Skin of body (tissue), 2 donors: Measurements from ENCODE around the gene SLC7A4. TPM values are rescaled to one million over a fixed set of nuclear protein-coding genes. Genes with fewer than 3 reads are reported as not detected.
A peak's percentile ranks its signal among the peaks of the same experiment; 100 is the strongest.
"Not testable (repeated sequence)": the region's sequence is repeated elsewhere in the genome, so short reads cannot be mapped to it uniquely, and the experiment has no call there.

Source experiments
- DNase-seq: peaks from one replicate; lab custom pipeline; 2025; lab: John Stamatoyannopoulos, UW
- total RNA-seq: library from RNA; depleted of rRNA; stranded (reverse); fragments of >200 nt; gene quantifications from one replicate; pipeline ENCODE4 v1.2.3, GENCODE V29; 2014

SLC7A4 gene
- total RNA-seq, 1 donor from 2014 or later: 0.69 TPM

DNA sequence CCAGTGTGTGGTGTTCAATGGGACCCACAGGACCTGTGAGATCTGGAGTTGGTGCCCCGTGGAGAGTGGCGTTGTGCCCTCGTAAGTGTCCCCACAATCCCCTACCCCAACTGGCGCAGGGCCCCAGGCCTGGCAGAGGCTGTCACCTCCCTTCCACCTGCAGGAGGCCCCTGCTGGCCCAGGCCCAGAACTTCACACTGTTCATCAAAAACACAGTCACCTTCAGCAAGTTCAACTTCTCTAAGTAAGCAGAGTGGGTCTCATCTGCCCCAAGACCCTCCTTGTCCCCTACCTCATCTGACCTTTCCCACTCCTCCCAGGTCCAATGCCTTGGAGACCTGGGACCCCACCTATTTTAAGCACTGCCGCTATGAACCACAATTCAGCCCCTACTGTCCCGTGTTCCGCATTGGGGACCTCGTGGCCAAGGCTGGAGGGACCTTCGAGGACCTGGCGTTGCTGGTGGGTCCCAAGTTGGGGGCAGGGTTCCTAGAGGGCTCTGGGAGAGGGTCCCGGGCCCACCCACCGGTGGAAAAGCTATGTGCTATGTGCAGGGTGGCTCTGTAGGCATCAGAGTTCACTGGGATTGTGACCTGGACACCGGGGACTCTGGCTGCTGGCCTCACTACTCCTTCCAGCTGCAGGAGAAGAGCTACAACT is 9.3 kb downstream of the SLC7A4 start:
- DNase-seq: no peak

GRCh38 chr22:21022507-21022906 is 9.9 kb downstream of the SLC7A4 start:
- DNase-seq: no peak

DNA sequence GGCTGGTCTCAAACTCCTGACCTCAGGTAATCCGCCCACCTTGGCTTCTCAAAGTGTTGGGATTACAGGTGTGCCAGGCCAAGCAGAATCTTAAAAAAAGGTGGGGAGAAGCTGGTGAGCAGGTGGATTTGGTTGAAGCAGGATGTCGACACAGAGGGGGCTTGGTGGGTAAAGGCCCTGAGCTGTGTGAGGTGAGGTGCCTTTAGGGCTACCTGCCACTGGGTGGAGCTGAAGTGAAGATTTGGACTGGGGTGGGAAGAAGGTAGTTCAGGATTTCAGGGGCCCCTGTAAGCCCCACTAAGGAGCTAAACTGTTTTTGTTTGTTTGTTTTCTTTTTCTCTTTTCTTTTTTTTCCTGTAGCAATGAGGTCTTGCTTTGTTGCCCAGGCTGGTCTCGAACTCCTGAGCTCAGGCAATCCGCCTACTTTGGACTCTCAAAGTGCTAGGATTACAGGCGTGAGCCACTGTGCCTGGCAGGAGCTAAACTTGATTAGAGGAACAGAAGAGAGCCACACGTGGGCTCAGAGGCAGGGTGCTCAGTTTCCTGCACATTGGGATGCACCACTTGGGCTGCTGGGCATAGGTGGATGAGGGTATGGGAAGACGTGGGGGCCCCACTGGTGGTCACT is 11.4 kb downstream of the SLC7A4 start:
- DNase-seq: no peak

DNA sequence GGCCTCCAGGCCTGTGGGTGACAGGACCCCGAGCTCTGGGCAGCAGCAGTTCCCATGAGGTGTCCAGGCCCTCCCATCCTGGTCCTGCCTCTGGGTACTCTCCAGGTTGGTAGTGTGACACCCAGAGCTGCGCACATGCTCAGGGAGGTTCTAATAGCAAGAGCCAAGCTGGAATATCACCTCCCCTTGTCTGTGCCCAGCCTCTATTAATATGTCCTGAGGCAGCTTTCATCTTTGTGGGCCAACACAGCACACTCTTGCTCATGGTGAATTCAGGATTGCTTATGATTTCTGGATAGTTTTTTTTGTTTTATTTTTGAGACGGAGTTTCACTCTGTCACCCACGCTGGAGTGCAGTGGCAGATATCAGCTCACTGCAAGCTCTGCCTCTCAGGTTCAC is 14.0 kb downstream of the SLC7A4 start:
- no peak for DNase-seq

DNA sequence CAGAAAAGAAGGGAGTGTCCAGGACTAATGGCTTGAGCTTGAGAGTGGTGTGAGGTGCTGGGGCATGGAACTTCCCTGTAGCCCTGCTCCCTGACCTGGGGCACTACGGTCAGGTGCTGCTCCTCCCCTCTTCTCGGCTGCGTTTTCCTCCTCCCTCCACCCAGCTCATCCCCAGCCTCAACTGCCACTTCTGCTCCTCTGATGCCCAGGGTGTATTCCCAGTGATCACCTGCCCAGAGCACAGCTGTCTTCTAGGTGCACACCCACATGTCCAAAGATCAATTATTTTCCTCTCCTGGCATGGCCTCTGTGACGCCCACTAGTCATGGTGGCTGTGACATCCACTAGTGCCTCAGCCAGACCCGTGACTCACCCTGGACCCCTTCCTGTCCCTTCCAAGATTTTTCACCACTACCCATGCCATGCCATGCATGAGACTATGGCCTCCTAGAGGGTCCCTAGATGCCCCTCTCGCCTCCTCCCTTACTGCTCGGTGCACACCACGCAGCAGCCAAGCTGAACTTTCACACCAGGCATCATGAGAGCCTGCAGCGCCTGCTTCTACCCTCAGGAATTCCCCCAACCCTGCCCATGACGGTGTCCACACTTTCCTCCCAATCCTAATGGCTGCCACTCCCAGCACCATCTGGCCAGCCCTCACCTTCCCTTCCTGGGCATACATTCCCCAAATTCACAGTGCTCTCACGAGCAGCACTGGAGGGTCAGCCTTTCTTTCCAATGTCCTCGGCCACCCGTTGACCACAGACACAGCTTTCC is 15.5 kb downstream of the SLC7A4 start:
- DNase-seq: no peak

GRCh38 chr22:21015466-21016006 is 16.8 kb downstream of the SLC7A4 start:
- DNase-seq: no peak

- DNase-seq: peak; percentile 20
These were observed 17.5 kb downstream of the SLC7A4 start, which contains the start of gene P2RX6 for GRCh38 chr22:21014726-21015465. Gene P2RX6 (plus strand): TSS chr22:21015165. CDS start chr22:21015175, 10 bp downstream.

- DNase-seq: peak; percentile 38
These were observed 18.1 kb downstream of the SLC7A4 start for GRCh38 chr22:21014202-21014725.

GRCh38 chr22:21013657-21014201 is 18.6 kb downstream of the SLC7A4 start:
- DNase-seq: no peak

DNA sequence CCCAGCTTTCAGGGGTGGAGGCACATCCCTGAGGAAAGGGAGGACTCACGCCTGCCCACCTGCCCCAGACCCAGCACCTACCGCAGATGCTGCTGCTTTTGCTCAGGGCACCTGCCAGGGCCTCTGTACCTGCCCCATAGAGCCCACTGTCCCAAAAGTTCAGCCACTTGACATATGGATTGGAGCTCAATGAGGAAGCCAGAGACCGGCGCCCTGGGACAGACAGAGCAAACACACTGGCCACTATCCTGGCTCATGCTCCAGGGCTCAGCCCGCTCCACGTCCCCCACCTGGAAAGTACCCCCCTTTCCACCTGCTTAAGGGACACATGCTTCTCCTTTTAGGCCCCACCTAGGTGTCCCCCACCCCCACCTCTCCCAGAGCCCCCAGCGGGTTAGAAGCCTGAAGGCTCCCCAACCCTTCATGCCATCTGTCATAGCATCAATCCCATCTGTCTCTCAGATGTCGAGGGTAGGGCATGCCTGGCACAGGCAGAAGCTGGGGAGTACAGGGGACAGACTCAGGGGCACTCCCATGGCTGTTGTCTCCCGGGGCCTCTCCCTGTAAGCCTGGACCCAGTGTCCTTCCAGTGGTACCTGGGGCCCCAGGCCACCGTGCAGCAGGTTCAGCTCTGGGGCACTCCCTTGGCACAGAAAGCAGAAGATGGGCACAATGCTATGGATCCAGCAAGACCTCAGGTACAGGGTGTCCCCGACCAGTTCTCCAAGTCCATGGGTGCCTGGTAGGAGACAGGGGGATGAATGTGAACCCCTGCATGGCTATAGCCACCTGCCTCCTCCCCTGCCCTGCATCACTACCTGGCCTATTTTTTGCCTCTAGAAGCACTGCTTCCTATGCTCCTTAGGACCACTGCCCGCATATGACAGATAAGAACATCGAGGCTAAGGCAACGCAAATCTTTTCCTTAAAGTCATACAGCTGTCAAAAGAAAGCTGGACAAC is 19.6 kb downstream of the SLC7A4 start:
- no peak for DNase-seq

- no peak for DNase-seq
These were observed 21.8 kb downstream of the SLC7A4 start for GRCh38 chr22:21010426-21011113.

GRCh38 chr22:21009638-21010425 is 22.5 kb downstream of the SLC7A4 start:
- DNase-seq: no peak

- not testable (repeated sequence) for DNase-seq
These were observed 23.2 kb downstream of the SLC7A4 start for GRCh38 chr22:21009208-21009607.

DNA sequence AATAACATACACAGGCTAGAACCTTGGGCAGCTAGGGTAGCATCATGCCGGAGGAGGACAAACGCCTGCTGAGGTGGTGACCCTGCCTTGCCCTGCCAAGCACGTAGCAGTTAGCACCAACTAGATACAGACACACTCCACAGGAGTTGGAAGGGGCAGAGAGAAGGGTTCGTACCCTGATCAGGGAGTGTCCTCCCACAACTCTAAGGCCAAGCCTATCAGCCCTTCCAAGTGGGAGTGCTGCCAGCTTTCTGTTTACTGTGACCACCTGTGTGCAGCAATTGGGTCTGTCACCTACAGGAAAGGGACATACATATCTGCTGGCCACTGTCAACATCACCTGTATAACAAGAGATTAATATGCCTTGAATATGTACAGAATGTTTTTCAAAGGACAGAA is 28.6 kb downstream of the SLC7A4 start:
- DNase-seq: no peak

DNA sequence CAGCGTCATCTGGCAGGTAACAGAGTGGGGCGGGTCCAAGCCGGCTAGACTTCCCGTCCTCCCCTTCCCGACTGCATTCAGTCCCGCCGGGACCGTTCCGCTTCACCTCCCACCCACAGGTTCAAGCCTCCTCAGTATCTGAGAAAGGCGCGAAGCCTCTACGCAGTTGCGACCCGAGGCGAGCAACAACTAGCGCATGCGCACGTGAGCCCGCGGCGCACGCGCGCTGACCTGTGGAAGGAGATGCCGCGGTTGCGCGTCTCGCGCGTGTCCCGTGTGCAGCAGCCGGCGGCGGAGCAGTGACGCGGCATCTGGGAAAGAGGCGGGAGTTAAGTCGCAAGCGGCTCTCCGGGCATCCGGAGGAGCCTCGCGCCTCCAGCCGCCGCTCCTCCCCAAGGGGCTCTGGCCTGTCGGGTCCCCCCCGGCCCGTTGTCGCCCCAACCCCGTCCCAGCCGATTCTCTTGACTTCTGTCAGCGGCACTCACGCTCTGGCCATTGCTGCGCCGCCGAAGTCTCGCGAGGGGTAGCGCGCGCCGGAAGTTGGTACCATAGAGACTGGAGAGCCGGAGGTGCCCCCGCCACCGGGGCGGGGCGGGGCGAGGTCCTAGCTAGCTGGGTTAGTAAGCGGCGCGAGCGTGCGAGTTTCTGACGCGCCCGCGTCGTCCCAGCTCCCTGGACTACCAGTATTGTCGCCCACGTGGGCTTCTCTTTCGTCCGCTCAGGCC is 30.6 kb downstream of the SLC7A4 start, which contains the start of gene THAP7:
Gene THAP7, minus strand, starts transcription at position 518 of the 725 bp plus-strand sequence. Its CDS starts 207 bp downstream, at position 311.
- peak; percentile 96 for DNase-seq

DNA sequence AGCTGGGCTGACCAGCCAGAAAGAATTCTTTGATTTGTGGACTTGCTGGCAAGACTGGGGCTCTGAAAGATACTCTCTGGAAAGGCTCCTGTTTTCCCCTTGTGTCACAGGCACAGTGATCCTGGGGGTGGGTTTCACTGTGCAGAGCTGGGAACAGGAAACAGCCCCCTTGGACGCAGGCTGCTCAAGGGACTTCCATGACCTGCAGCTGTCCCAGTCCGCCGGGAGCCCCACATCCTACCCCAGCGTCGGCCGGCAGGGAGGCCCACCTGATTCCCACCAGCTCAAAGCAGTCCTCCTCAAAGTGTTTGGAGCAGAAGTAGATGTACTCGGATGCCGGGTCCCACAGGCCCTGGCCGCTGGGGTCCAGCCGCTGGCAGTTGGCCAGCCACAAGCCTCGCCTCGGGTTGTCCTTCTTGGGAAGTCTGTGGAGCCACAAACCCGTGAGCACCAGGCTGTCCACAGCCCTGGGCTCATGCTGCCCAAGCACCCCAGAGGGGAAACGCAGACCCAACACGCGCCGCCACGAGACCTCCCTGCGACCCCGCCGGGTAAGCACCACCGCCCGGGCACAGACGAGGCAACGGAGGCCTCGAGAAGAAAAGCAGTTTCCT is 31.3 kb downstream of the SLC7A4 start:
- peak; percentile 70 for DNase-seq
